OCI-LY7 (cell line): ENCODE measurements around the gene SWT1.

Experiments
- EZH2phosphoT487 ChIP-seq: fragments of 200-600 bp; sonication (generic); IDR thresholded peaks from 2 replicates; pipeline ENCODE4 v1.6.1; 2018; ENCODE audit warnings: low read depth, borderline replicate concordance, mild to moderate bottlenecking, mixed run types, antibody characterized with exemption, low read length, moderate library complexity, mixed read lengths
- TF ChIP-seq, protein P1 (sequence below): fragments of 200-600 bp; sonication (generic); conservative IDR thresholded peaks from 2 replicates; pipeline ENCODE4 v1.5.1; 2014; ENCODE audit warnings: mild to moderate bottlenecking, antibody characterized with exemption, low read length, moderate library complexity, mixed read lengths

GRCh38 chr1:185132534-185132933 is 24.4 kb upstream of the SWT1 start:
- TF ChIP-seq, protein P1, sequence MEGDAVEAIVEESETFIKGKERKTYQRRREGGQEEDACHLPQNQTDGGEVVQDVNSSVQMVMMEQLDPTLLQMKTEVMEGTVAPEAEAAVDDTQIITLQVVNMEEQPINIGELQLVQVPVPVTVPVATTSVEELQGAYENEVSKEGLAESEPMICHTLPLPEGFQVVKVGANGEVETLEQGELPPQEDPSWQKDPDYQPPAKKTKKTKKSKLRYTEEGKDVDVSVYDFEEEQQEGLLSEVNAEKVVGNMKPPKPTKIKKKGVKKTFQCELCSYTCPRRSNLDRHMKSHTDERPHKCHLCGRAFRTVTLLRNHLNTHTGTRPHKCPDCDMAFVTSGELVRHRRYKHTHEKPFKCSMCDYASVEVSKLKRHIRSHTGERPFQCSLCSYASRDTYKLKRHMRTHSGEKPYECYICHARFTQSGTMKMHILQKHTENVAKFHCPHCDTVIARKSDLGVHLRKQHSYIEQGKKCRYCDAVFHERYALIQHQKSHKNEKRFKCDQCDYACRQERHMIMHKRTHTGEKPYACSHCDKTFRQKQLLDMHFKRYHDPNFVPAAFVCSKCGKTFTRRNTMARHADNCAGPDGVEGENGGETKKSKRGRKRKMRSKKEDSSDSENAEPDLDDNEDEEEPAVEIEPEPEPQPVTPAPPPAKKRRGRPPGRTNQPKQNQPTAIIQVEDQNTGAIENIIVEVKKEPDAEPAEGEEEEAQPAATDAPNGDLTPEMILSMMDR: no peak
- TF ChIP-seq EZH2phosphoT487: no peak
